ENCODE results near the gene GPC6.

The GPC6 gene

GRCh38 chr13:93736081-93736480, 509.5 kb downstream of the GPC6 start:
- DNase-seq (ENCODE audit: low read depth), result peak; percentile 85
- TF ChIP-seq CTCF (conservative IDR thresholded peaks at IDR 0.05; ENCODE audit: low read depth, low read length), result no peak
- H3K4me3 ChIP-seq (ENCODE audit: low read depth, low read length), result no peak overlapping the region

- no peak for TF ChIP-seq CTCF (conservative IDR thresholded peaks at IDR 0.05; ENCODE audit: low read depth, low read length)
- no peak for DNase-seq (ENCODE audit: low read depth)
- H3K4me3 ChIP-seq (ENCODE audit: low read depth, low read length), result no peak overlapping the region
Measured at GRCh38 chr13:93736909-93737308, 510.3 kb downstream of the GPC6 start.

GRCh38 chr13:93740334-93740733, 513.7 kb downstream of the GPC6 start:
- TF ChIP-seq CTCF (conservative IDR thresholded peaks at IDR 0.05; ENCODE audit: low read depth, low read length), result no peak
- DNase-seq (ENCODE audit: low read depth), result no peak
- no peak overlapping the region for H3K4me3 ChIP-seq (ENCODE audit: low read depth, low read length)

GRCh38 chr13:93744033-93744432, 517.4 kb downstream of the GPC6 start:
- H3K4me3 ChIP-seq (ENCODE audit: low read depth, low read length), result no peak overlapping the region
- no peak for TF ChIP-seq CTCF (conservative IDR thresholded peaks at IDR 0.05; ENCODE audit: low read depth, low read length)
- no peak for DNase-seq (ENCODE audit: low read depth)

GRCh38 chr13:93744886-93745285, 518.3 kb downstream of the GPC6 start:
- H3K4me3 ChIP-seq (ENCODE audit: low read depth, low read length), result no peak overlapping the region
- no peak for DNase-seq (ENCODE audit: low read depth)
- TF ChIP-seq CTCF (conservative IDR thresholded peaks at IDR 0.05; ENCODE audit: low read depth, low read length), result no peak

- no peak for TF ChIP-seq CTCF (conservative IDR thresholded peaks at IDR 0.05; ENCODE audit: low read depth, low read length)
- no peak overlapping the region for H3K4me3 ChIP-seq (ENCODE audit: low read depth, low read length)
- DNase-seq (ENCODE audit: low read depth), result peak; percentile 69
Measured at GRCh38 chr13:93745884-93746283, 519.3 kb downstream of the GPC6 start.

GRCh38 chr13:93746589-93746988, 520.0 kb downstream of the GPC6 start:
- no peak for DNase-seq (ENCODE audit: low read depth)
- no peak for TF ChIP-seq CTCF (conservative IDR thresholded peaks at IDR 0.05; ENCODE audit: low read depth, low read length)
- no peak overlapping the region for H3K4me3 ChIP-seq (ENCODE audit: low read depth, low read length)

All from choroid plexus epithelial cell (primary cell).